HG02885 (cell line): ENCODE results near the gene CRYGD.

Experiments used
- ATAC-seq: cut with Tn5 transposase; IDR thresholded peaks from one replicate; pipeline ENCODE4 v1.9.1; 2021; ENCODE audit warnings: mild to moderate bottlenecking; ENCODE audit not compliant: unreplicated experiment, poor library complexity

CRYGD gene

GRCh38 chr2:208093128-208093527 lies 31.2 kb downstream of the CRYGD start:
- no peak for ATAC-seq

GRCh38 chr2:208092093-208092832 lies 32.1 kb downstream of the CRYGD start:
- ATAC-seq, result no peak

- ATAC-seq, result no peak
Measured at GRCh38 chr2:208090420-208090819, 33.9 kb downstream of the CRYGD start.

GRCh38 chr2:208086029-208086428 lies 38.3 kb downstream of the CRYGD start:
- no peak for ATAC-seq

- no peak for ATAC-seq
Measured at GRCh38 chr2:208083807-208084206, 40.5 kb downstream of the CRYGD start.

- ATAC-seq, result no peak
Measured at GRCh38 chr2:208077276-208077675, 47.0 kb downstream of the CRYGD start.

GRCh38 chr2:208074610-208075356 lies 49.5 kb downstream of the CRYGD start:
- ATAC-seq, result no peak

- ATAC-seq, result peak; percentile 93
Measured at GRCh38 chr2:208072250-208072892, 52.0 kb downstream of the CRYGD start.
